K562 (cell line): ENCODE measurements around the gene RAD23B. TPM values are rescaled to one million over a fixed set of nuclear protein-coding genes. Genes with fewer than 3 reads are reported as not detected.
A peak's percentile ranks its signal among the peaks of the same experiment; 100 is the strongest.

Source experiments
- ADNP ChIP-seq: fragments of 200-800 bp; sonication (Bioruptor generic); IDR thresholded peaks from 2 replicates; pipeline ENCODE4 v1.6.1; 2016; ENCODE audit warnings: missing genetic modification characterization, missing compliant biosample characterization
- ATF1 ChIP-seq, 2 experiments: fragments of 450-650 bp in 1 of 2; IDR thresholded peaks; 2 replicates each; pipeline ENCODE4 v1.6.1; 2016; ENCODE audit warnings: missing compliant biosample characterization in 1 of 2, missing genetic modification characterization in 1 of 2
- C11orf30 ChIP-seq: fragments of 450-650 bp; IDR thresholded peaks from 2 replicates; pipeline ENCODE4 v1.6.1; 2016; ENCODE audit warnings: low read depth, mild to moderate bottlenecking
- CCNT2 ChIP-seq: IDR thresholded peaks from 2 replicates; pipeline ENCODE4 v1.6.1; 2011; ENCODE audit warnings: borderline replicate concordance, low read depth, mild to moderate bottlenecking, moderate library complexity, mixed read lengths, low read length; ENCODE audit not compliant: insufficient read length; ENCODE audit errors: extremely low read depth
- HDGF ChIP-seq: fragments of 450-650 bp; IDR thresholded peaks from 2 replicates; pipeline ENCODE4 v1.6.1; 2016
- JUND ChIP-seq, 2 experiments: IDR thresholded peaks; 2 replicates in 1 of 2; 3 replicates in 1 of 2; pipeline ENCODE4 v1.6.1; 2011; ENCODE audit warnings: borderline replicate concordance in 2 of 2, low read depth in 2 of 2, low read length in 2 of 2, improper control_type of control experiment in 1 of 2, missing biosample characterization in 1 of 2, missing genetic modification characterization in 1 of 2, missing genetic modification reagents in 1 of 2
- MEIS2 ChIP-seq: fragments of 450-650 bp; IDR thresholded peaks from 2 replicates; pipeline ENCODE4 v1.6.1; 2014; ENCODE audit warnings: mild to moderate bottlenecking; ENCODE audit not compliant: partially characterized antibody
- MTA2 ChIP-seq: fragments of 450-650 bp; IDR thresholded peaks from 2 replicates; pipeline ENCODE4 v1.6.1; 2016; ENCODE audit warnings: low read depth
- NR1H2 ChIP-seq: sonication (generic); formaldehyde crosslinking; IDR thresholded peaks from 2 replicates; pipeline ENCODE4 v1.4.0; 2020; ENCODE audit warnings: mild to moderate bottlenecking, missing genetic modification reagents
- RNF2 ChIP-seq: sonication (generic); IDR thresholded peaks from 2 replicates; pipeline ENCODE4 v1.6.1; 2016
- RUNX1 ChIP-seq: sonication (generic); IDR thresholded peaks from 2 replicates; pipeline ENCODE4 v1.6.1; 2016; ENCODE audit warnings: antibody characterized with exemption, low read depth
- TEAD2 ChIP-seq: fragments of 450-650 bp; IDR thresholded peaks from 2 replicates; pipeline ENCODE4 v1.6.1; 2016; ENCODE audit warnings: missing genetic modification characterization, control low read depth, missing compliant biosample characterization
- polyA plus RNA-seq, 8 experiments: library from polyadenylated mRNA; depleted of rRNA in 4 of 8; stranded (reverse) in 5 of 8; unstranded in 3 of 8; fragments of >200 nt; fragmentation: Nextera tagmentation in 2 of 8; fragmentation: Illumina TruSeq in 1 of 8; extraction: Ambion mirVana in 2 of 8; extraction: Trizol in 1 of 8; gene quantifications; 2 replicates each; pipeline versions ENCODE4 v1.2.1 to v1.2.3, GENCODE V29; 2011 to 2014; ENCODE audit warnings: inconsistent platforms in 1 of 8, missing spikeins in 1 of 8
- total RNA-seq, 7 experiments: library from RNA; depleted of rRNA in 6 of 7; stranded (reverse); fragments of >200 nt in 6 of 7; fragmentation: Illumina TruSeq in 2 of 7; extraction: Trizol in 2 of 7; gene quantifications; 2 replicates each; pipeline versions ENCODE4 v1.2.1 to v1.2.3, GENCODE V29; 2011 to 2021; ENCODE audit warnings: low replicate concordance in 1 of 7
- TF ChIP-seq, protein P1 (sequence below): fragments of 450-650 bp; IDR thresholded peaks from 2 replicates; pipeline ENCODE4 v1.6.1; 2018; ENCODE audit not compliant: partially characterized antibody
- TF ChIP-seq, protein P2 (sequence below): IDR thresholded peaks from 2 replicates; pipeline ENCODE4 v1.6.1; 2014; ENCODE audit warnings: antibody characterized with exemption
- TF ChIP-seq, protein P3 (sequence below): fragments of 250-450 bp; sonication (Bioruptor Pico); IDR thresholded peaks from 2 replicates; pipeline ENCODE4 v1.5.0; 2020; ENCODE audit warnings: mild to moderate bottlenecking, borderline replicate concordance

The RAD23B gene
- total and polyA plus RNA-seq, 9 of the 15 experiments (the other 6 are each of a cell fraction or from before 2014, with no cell fraction given) = 14.5 to 184 (median 114) TPM

DNA sequence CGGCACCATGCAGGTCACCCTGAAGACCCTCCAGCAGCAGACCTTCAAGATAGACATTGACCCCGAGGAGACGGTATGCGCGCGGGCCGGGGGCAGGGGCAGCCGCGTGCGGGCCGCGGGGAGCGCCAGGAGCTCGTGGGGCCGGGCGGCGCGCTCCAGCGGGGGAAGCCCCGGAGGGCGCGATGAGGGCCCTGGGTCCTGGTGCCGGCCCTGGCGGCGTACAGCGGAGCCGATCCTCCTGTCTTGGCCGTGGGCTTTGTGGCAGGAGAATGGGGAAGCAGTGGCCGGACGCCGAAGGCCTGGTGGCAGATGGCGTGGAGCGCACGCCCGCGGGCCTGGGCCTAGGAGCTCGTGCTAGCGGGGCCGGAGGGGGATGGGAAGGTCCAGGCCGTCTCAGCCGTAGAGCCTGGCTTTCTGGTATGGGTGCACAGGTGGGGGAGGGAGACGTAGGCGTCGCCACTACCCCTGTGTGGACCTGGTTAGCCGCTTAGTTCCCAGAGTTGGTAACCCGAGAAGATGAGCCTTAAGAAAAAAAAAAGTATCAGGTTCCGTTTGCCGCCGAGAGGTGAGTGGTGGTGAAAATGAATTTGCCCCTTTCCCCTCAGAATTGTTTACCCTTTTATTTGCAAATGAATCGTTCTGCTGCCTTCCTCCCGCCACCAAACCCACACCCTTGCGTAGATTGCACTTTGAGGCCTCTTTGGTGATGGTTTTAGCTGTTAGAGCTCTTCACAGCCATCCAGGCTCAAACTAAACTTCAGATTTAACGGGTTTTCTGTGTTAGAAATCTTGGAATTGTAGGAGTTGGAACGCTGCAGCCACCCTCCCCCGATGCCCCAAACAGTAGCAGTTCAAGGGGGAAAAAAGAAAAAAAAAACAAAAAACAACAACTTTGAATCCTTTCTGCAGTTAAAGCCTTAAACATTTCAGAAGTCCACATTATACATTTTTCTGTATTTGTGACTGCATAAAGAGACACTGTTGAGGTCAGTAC, 841 bp downstream of the RAD23B start (continued):
- TF ChIP-seq JUND (IDR thresholded peaks at IDR 0.05; ENCODE audit: borderline replicate concordance, low read depth, low read length) = no peak
- TF ChIP-seq JUND (tag; IDR thresholded peaks at IDR 0.05; ENCODE audit: borderline replicate concordance, low read depth, low read length) = no peak; the same call in 2 of the 3 replicates
- TF ChIP-seq ADNP (tag) = no peak
- TF ChIP-seq, protein P1, sequence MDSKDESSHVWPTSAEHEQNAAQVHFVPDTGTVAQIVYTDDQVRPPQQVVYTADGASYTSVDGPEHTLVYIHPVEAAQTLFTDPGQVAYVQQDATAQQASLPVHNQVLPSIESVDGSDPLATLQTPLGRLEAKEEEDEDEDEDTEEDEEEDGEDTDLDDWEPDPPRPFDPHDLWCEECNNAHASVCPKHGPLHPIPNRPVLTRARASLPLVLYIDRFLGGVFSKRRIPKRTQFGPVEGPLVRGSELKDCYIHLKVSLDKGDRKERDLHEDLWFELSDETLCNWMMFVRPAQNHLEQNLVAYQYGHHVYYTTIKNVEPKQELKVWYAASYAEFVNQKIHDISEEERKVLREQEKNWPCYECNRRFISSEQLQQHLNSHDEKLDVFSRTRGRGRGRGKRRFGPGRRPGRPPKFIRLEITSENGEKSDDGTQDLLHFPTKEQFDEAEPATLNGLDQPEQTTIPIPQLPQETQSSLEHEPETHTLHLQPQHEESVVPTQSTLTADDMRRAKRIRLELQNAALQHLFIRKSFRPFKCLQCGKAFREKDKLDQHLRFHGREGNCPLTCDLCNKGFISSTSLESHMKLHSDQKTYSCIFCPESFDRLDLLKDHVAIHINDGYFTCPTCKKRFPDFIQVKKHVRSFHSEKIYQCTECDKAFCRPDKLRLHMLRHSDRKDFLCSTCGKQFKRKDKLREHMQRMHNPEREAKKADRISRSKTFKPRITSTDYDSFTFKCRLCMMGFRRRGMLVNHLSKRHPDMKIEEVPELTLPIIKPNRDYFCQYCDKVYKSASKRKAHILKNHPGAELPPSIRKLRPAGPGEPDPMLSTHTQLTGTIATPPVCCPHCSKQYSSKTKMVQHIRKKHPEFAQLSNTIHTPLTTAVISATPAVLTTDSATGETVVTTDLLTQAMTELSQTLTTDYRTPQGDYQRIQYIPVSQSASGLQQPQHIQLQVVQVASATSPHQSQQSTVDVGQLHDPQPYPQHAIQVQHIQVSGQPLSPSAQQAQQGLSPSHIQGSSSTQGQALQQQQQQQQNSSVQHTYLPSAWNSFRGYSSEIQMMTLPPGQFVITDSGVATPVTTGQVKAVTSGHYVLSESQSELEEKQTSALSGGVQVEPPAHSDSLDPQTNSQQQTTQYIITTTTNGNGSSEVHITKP = peak; percentile 71
- TF ChIP-seq, protein P2, sequence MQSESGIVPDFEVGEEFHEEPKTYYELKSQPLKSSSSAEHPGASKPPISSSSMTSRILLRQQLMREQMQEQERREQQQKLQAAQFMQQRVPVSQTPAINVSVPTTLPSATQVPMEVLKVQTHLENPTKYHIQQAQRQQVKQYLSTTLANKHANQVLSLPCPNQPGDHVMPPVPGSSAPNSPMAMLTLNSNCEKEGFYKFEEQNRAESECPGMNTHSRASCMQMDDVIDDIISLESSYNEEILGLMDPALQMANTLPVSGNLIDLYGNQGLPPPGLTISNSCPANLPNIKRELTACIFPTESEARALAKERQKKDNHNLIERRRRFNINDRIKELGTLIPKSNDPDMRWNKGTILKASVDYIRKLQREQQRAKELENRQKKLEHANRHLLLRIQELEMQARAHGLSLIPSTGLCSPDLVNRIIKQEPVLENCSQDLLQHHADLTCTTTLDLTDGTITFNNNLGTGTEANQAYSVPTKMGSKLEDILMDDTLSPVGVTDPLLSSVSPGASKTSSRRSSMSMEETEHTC = no peak
- no peak for TF ChIP-seq HDGF
- peak; percentile 63; the same call in 1 of the 2 replicates for TF ChIP-seq RNF2
- no peak for TF ChIP-seq RUNX1
- no peak for TF ChIP-seq C11orf30
- TF ChIP-seq MTA2 = no peak
- no peak for TF ChIP-seq NR1H2 (CRISPR knock-in tag)
- no peak for TF ChIP-seq CCNT2
- TF ChIP-seq MEIS2 = no peak
- TF ChIP-seq TEAD2 (tag) = no peak
- TF ChIP-seq, protein P3, sequence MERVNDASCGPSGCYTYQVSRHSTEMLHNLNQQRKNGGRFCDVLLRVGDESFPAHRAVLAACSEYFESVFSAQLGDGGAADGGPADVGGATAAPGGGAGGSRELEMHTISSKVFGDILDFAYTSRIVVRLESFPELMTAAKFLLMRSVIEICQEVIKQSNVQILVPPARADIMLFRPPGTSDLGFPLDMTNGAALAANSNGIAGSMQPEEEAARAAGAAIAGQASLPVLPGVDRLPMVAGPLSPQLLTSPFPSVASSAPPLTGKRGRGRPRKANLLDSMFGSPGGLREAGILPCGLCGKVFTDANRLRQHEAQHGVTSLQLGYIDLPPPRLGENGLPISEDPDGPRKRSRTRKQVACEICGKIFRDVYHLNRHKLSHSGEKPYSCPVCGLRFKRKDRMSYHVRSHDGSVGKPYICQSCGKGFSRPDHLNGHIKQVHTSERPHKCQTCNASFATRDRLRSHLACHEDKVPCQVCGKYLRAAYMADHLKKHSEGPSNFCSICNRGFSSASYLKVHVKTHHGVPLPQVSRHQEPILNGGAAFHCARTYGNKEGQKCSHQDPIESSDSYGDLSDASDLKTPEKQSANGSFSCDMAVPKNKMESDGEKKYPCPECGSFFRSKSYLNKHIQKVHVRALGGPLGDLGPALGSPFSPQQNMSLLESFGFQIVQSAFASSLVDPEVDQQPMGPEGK (CRISPR knock-in tag) = no peak
- no peak for TF ChIP-seq ATF1 (CRISPR knock-in tag; IDR thresholded peaks at IDR 0.05)
- peak; percentile 1; the same call in 1 of the 2 replicates for TF ChIP-seq ATF1 (tag; IDR thresholded peaks at IDR 0.05)
